Stimulated activated CD4-positive, alpha-beta T cell treated with anti-CD3 and anti-CD28 coated beads, TNF-alpha, amount 100 ng/mL, for 4 hours (primary cell): ENCODE measurements around the gene WDR48.
"Not testable (repeated sequence)": the region's sequence is repeated elsewhere in the genome, so short reads cannot be mapped to it uniquely, and the experiment has no call there.

ENCODE experiments used
- DNase-seq, 3 experiments: peaks; one replicate each; pipeline ENCODE4 v3.0.0-alpha.2; 2020; ENCODE audit warnings: low read depth in 3 of 3

Gene WDR48

DNA sequence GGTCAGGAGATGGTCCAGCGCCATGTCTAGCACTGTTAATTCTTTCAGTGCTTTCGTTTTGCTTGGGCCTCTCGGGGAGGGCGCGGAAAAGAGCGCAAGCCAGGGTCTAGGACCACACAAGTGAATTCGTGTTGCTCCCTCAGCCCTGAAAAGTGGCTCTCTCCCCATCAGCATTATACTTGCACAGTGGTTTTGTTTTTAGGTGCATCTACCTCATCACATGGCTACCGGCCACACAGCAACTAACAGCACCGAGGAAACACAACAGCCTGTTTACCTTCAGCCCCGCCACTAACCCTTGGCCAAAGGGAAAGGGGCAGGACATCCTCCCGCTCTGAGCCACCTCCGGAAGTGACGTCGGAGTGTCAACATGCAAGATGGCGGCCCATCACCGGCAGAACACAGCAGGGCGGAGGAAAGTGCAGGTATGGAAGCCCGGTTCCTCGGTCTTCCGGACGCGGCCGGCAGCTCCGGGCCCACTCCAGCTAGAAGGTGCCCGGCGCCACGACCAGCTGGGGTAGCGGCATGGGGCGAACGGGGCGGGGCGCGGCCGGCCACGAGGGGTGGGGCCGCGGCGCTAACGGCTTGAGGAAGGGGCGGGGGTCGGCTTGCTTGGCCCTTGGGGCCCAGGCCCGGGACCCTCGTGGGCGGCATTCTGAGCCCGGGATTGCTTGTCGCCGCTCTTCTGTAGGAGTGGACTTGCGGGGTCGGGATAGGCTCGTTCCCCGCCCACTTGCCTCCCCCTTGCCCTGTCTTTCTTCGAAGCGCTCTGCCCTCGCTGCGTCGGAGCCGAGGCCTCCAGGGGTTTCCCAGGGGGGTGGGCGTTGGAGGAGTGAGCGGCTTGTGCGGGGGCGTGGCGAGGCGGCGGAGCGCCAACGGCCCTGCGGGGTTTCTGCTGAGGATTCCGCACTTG lies at the start of gene WDR48, which contains the start of gene SCN11A:
WDR48 (plus strand) TSS at position 368 of the 913 bp plus-strand sequence; CDS start at position 378, 10 bp downstream.
SCN11A (minus strand) TSS at position 296 of the 913 bp plus-strand sequence. CDS start 101,582 bp downstream, outside the sequence.
- peak; percentile 75 to 85 (median 83) for DNase-seq

DNA sequence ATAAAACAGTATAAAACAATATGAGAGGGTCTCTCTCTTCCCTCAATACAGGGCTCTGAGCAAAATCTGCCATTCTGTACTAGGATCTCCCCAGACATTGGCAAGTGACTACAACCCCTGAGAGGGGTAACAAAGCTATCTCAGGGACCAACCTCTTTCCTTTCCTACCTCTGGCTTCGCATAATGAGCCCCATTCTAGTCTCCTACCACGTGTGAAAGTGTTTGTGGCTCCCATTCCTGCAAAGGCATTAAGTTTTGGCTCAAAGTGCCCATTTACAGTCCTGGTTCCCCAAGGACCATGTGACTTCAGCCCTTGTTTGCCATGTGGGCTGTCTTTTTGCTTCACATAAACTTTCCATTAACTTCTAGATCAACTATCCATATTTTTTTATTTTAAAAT lies 46.5 kb upstream of the WDR48 start:
- DNase-seq: no peak

GRCh38 chr3:39011191-39011736 lies 40.6 kb upstream of the WDR48 start:
- DNase-seq: no peak

- DNase-seq: no peak
Measured at GRCh38 chr3:39013289-39013688, 38.5 kb upstream of the WDR48 start.

DNA sequence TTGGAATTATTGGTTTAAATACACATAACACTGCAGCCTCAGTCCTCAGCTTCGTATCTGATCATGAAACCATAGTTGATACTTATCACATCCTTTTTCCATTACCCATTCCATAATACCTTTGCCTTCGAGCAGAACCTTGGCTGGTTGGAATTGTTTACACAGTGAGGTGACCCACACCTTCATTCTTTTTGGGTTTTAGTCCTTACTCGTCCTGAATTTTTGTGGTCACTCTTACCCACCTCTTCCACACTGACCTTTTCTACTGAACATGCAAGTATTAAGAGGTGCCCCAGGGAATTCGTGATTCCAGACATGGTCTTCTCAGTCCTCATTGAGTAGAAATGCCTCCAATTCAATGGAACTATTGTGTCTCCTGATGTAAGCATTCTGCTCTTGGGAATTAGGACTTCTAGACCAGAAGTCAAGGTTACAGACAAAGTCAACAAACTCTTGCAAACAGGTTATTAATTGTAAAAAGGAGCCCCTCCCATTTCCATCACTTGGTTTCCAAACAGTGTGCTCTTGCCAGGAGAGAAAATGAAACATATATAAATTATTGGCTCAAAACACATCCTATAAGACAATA lies 37.8 kb upstream of the WDR48 start:
- no peak for DNase-seq

DNA sequence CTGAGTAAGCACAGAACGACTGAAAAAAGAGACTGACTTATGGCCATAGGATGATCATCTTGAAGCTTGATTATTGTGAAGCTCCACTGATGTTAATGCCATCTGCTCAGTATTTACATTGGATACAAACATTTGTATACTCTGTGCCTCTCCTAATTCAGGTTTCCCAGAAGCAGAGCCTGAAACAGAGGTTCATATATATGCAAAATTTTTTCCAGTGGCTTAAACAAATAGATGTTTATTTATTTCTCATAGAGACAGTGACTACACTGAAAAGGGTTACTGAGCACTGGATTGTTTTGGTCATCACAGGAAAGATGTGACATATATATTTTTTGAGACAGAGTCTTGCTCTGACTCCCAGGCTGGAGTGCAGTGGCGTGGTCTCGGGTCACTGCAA lies 36.4 kb upstream of the WDR48 start:
- DNase-seq: no peak

DNA sequence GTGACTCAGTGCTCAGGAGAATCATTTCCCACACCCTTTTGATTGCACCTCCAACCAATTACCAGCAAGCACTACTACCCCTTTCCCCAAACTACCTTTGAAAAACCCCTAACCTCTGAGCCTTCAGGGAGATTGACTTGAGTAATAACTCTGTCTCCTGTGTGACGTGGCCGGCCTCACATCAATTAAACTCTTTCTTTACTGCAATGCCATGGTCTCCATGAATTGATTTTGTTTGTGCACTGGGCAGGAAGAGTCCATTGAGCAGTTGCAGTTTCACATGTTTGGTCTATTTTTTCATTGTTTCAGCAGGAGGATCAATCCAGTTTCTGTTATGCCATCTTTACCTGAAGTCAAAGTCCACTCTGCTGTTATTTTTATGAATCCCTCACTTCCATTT lies 32.5 kb upstream of the WDR48 start:
- DNase-seq: no peak

DNA sequence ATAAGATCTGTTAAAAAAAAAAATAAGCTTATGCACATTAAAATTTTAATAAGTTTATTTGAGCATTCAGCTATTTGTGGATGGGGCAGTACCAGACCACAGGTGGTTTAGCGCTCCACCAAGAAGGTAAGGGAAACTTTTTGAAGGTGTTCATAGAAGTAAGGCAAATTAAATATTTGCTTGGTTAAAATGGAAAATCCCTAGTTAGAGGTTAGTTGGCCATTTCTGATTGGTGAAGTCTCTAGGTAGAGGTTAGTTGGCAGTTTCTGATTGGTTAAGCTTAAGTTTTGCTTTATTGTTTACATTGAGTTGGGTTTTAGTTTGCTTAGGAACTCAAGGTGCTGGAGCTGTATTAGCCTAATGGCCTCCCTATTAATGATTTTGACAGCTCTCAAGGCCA lies 30.8 kb upstream of the WDR48 start:
- no peak for DNase-seq

GRCh38 chr3:39021465-39022285 lies 30.1 kb upstream of the WDR48 start:
- DNase-seq: no peak

DNA sequence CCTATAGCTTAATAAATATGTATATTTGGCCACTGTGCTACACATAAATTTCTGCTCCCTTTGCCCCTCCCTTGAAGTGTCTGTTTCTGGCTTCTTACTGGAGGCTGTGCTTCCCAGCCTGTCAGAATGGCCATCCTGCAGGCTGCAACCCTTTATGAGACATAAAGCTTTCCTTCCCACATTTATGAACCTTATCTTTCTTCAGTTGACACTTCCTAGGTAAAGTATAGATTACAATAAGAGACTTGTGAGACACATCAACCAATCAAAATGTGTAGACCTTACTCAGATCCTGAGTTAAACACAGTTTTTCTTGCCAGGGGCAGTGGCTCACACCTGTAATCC lies 29.6 kb upstream of the WDR48 start:
- no peak for DNase-seq

DNA sequence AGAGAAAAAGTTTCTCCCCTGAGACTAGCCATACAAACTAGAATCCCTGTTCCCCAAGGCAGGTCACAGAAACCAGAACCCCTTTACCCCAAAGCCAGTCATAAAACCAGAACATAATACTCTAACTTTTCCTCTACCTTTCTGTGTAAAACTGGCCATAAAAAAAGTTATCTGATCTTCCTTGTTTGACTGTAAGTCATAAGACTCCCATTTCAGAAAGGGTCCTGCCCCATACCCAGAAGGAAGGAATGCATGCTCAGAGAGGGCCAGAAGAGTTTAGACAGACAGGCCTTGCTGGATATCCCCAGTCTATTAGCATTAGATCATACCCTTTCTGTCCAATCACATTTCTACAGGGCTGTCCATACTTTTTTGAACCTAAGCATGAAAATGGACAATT lies 27.3 kb upstream of the WDR48 start:
- DNase-seq: no peak

GRCh38 chr3:39025222-39025970 lies 26.4 kb upstream of the WDR48 start:
- DNase-seq: no peak

DNA sequence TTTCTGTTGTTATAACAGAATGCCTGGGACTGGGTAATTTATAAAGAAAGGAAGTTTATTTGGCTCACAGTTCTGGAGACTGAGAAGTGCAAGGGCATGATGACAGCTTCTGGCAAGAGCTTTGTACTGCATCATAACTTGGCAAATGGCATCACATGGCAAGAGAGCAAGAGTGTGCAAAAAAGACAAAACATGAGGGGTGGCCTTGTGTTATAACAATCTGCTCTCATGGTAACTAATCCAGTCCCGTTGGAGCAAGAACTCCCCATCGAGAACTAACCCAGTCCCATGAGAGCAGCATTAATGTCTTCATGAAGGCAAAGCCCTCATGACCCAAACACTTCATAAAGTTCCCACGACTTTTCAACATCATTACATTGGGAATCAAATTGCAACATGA lies 23.3 kb upstream of the WDR48 start:
- no peak for DNase-seq

GRCh38 chr3:39029556-39029955 lies 22.3 kb upstream of the WDR48 start:
- no peak for DNase-seq

DNA sequence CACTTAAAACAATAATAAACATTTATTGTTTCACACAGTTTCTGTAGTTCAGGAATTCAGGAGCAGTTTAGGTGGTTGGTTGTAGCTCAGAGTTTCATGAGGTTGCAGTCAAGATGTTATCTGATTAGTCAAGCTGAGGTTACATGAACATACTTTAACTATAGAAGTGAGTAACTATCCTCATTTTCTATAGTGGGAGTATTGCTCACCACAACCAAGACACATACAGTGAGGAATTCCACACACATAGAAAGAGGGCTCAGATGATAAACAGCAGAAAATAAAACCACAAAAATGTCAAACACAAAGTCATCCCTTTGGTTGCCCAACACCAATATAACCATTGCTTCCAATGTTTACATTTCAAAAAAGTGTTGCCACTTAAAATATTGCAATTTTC lies 13.7 kb upstream of the WDR48 start:
- no peak for DNase-seq

DNA sequence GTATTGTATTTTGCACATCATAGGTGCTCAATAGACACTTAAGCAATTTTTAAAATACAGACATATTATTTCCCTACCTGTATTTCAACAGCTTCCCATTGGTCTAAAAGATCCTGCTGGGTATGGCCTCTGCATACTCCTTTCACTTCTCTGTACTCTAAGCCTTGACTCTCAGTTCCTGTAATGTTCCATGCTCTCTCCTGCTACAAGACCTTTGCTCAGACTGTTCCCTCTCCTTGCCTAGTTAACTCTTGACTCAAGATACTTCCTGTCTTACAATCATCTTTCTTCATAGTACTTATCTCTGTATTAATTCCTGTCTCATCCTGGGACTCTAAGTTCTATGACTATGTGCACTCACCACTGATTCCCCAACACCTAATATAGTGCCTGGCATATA lies 1.8 kb upstream of the WDR48 start:
- DNase-seq: no peak

DNA sequence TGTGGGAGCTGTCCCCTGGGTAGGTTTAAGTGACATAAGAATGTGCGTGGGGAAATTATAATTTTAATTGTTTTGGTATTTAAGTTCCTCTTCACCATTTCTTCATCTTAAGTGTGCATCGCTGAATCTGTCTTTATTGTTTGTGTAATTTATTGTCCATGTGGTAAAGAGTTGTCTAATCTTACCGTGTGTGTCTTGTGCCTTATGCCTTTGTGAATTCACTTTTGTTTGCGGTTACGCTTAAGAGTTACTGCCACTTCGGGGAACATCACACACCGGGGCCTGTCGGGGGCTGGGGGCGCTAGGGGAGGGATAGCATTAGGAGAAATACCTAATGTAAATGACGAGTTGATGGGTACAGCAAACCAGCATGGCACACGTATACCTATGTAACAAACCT lies 767 bp downstream of the WDR48 start:
- no peak for DNase-seq

GRCh38 chr3:39053696-39054095 lies 1.9 kb downstream of the WDR48 start:
- no peak for DNase-seq

- DNase-seq: no peak
Measured at GRCh38 chr3:39056151-39056550, 4.3 kb downstream of the WDR48 start.

DNA sequence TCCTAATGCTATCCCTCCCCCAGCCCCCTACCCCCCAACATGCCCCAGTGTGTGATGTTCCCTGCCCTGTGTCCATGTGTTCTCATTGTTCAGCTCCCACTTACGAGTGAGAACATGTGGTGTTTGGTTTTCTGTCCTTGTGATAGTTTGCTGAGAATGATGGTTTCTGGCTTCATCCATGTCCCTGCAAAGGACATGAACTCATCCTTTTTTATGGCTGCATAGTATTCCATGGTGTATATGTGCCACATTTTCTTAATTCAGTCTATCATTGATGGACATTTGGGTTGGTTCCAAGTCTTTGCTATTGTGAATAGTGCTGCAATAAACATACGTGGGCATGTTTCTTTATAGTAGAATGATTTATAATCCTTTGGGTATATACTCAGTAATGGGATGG lies 9.4 kb downstream of the WDR48 start:
- DNase-seq: not testable (repeated sequence)

DNA sequence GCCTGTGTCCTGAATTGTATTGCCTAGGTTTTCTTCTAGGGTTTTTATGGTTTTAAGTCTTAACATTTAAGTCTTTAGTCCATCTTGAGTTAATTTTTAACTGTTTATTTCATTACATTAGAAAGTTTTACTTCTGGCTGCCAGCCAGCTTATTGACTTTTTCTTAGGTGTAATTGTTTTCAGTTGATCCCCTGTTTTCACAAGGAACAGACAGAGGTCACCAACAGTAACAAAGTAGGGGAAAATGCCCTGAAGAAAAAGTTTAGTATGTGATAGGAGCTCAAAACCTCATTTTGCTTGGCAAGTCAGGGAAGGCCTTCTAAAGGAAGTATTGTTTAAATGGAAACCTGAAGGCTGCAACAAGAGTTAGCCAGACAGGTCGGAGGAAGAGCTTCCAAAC lies 10.4 kb downstream of the WDR48 start:
- no peak for DNase-seq
